ENCODE data around the gene INPPL1. TPM values are rescaled to one million over a fixed set of nuclear protein-coding genes. Genes with fewer than 3 reads are reported as not detected.

Gene INPPL1
- total RNA-seq, 1 experiment from 2014 or later: 30.8 TPM

DNA sequence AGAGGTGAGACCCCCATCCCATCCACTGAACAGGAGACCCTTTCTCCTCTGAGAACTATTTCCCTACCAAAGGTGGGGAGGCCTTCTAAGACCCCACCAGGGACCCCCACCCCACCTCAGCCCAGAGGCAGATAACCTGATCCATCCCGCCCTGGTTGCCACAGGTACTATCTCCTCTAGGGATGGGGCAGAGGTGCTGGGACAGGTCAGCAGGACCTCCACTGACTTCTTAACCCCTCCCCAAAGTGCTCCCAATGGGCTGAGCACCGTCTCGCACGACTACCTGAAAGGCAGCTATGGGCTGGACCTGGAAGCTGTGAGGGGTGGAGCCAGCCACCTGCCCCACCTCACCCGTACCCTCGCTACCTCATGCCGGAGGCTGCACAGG, 4.3 kb downstream of the INPPL1 start:
- in situ Hi-C loops (cut with HindIII; ENCODE audit: low pct_unique_long_range_greater_than_20kb, low sequenced_read_pairs): no loop called here

DNA sequence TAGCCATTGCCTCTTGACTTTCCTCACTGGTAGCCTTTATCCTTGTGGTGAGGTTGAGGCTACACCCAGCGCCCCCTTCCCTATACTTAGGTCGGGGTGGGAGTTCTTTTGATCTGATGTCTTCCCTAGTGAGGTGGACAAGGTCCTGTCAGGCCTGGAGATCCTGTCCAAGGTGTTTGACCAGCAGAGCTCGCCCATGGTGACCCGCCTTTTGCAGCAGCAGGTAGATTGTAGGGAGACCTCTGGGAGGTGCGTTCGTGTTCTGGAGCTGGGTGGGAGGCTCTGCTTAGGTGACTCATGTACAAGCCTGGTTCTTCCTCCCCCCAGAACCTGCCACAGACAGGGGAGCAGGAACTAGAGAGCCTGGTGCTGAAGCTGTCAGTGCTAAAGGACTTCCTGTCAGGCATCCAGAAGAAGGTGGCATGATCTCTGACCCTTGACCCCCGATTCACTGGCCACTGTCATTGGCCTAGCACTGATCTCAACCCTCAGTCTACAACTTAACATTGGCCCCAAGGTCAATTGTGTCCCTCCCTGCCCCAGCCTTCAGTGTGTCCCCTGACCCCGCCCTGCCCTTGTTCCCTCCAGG, 4.9 kb downstream of the INPPL1 start:
- in situ Hi-C loops (cut with HindIII; ENCODE audit: low pct_unique_long_range_greater_than_20kb, low sequenced_read_pairs): no loop called here
- DNase-seq (ENCODE audit: low read depth): no peak

More for the DNA sequence above, 4.3 kb downstream of the INPPL1 start:
- DNase-seq (ENCODE audit: low read depth): no peak

DNA sequence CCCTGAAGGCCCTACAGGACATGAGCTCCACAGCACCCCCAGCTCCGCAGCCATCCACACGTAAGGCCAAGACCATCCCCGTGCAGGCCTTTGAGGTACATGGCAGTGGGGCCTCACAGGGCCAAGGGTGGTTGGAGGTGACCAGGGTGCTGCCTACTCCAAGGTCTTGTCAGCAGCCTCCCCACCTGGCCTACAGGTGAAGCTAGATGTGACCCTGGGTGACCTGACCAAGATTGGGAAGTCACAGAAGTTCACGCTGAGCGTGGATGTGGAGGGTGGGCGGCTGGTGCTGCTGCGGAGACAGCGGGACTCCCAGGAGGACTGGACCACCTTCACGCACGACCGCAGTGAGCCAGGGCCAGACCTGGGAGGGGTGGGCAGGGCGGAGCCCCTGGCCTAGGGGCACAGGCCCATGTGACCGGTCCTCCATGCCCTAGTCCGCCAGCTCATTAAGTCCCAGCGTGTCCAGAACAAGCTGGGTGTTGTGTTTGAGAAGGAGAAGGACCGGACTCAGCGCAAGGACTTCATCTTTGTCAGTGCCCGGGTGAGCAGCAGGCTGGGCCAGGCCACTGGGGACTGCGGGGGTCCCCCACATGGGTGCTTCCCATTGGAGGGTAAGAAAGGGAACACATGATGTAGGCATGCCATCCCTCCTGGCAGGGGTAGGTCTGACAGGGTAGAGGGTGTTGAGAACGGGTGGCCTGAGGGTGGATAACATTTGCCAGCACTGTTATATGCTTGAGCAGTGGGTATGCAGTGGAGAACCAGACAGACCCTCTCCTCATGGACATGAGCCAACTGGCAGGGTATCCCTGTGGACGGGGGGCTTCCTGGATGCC, 5.6 kb downstream of the INPPL1 start:
- no peak for DNase-seq (ENCODE audit: low read depth)
- in situ Hi-C loops (cut with HindIII; ENCODE audit: low pct_unique_long_range_greater_than_20kb, low sequenced_read_pairs): no loop called here

DNA sequence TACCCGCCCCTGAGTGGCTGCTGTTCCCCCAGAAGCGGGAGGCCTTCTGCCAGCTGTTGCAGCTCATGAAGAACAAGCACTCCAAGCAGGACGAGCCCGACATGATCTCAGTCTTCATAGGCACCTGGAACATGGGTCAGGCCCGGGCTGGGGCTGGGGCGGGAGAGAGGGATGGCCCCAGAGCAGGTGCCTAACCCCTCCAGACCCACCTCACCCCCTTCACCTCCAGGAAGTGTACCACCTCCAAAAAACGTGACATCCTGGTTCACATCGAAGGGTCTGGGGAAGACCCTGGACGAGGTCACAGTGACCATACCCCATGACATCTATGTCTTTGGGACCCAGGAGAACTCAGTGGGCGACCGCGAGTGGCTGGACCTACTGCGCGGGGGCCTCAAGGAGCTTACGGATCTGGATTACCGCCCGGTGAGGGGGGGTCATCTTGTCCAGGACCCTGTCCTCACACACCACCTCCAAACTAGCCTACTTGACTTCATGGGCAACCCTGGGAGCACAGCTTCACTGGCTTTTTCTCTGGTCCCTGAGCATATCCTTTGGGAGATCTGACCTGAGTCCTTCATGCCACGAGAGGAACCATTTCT, 6.3 kb downstream of the INPPL1 start:
- DNase-seq (ENCODE audit: low read depth): no peak
- in situ Hi-C loops (cut with HindIII; ENCODE audit: low pct_unique_long_range_greater_than_20kb, low sequenced_read_pairs): no loop called here

DNA sequence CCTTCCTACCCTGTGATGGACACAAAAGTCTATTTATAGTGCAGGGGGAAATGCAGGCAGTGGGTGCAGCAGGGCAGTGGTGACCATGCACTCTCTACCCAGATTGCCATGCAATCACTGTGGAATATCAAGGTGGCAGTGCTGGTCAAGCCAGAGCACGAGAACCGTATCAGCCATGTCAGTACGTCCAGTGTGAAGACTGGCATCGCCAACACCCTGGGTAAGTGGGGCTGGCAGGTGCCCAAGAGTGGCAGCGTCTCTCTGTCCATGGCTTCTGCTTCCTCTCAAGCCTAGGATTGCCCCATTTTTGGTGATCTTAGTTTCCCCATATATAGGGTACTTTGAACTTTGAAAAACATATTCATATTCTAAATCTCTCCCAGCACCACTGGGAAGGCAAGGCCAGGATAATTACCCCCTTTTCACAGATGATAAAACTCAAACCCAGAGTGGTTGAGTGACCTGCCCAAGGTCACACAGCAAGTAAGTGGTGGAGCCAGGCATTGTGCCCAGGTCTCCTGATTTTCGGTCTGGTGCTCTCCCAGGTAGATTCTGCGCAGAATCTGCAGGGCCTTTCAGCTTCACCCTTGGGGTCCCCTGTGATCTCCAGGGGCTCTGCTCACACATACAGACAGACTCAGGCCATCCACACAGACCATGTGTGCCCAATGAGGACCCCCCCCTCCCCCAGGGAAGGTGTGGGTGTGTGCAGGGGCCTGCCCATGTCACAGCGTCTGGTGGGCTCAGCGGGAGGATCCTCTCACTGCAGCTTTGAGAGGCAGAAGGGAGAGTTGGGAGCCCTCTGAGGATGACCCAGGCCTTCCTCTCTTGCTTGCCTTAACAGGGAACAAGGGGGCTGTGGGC, 7.1 kb downstream of the INPPL1 start:
- in situ Hi-C loops (cut with HindIII; ENCODE audit: low pct_unique_long_range_greater_than_20kb, low sequenced_read_pairs): no loop called here
- DNase-seq (ENCODE audit: low read depth): no peak

DNA sequence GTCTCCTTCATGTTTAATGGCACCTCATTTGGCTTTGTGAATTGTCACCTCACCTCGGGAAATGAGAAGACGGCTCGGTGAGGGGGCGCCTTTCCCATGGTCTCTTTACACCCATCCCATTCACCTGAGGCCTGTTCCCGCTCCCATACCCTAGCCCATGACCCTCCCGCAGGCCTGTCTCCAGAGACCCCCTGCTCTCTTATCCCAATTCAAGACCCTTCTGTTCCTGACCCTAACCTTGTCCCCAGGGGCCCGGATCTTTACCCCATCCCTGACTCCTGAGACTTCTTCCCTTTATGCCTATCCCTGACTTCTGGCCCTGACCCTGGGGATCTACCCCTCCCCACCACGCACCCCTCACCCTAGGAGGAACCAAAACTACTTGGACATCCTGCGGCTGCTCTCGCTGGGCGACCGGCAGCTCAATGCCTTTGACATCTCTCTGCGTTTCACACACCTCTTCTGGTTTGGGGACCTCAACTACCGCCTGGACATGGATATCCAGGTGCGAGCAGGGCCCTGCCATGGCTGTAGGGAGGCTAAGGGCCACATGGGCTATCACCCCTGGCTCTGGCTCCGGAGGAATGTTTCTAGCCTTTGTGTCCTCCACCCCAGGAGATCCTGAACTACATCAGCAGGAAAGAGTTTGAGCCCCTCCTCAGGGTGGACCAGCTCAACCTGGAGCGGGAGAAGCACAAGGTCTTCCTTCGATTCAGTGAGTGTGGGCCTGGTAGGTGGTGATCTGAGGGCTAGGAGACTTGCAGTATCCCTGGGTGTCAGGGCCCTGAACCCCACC, 7.9 kb downstream of the INPPL1 start:
- no peak for DNase-seq (ENCODE audit: low read depth)
- in situ Hi-C loops (cut with HindIII; ENCODE audit: low pct_unique_long_range_greater_than_20kb, low sequenced_read_pairs): no loop called here

DNA sequence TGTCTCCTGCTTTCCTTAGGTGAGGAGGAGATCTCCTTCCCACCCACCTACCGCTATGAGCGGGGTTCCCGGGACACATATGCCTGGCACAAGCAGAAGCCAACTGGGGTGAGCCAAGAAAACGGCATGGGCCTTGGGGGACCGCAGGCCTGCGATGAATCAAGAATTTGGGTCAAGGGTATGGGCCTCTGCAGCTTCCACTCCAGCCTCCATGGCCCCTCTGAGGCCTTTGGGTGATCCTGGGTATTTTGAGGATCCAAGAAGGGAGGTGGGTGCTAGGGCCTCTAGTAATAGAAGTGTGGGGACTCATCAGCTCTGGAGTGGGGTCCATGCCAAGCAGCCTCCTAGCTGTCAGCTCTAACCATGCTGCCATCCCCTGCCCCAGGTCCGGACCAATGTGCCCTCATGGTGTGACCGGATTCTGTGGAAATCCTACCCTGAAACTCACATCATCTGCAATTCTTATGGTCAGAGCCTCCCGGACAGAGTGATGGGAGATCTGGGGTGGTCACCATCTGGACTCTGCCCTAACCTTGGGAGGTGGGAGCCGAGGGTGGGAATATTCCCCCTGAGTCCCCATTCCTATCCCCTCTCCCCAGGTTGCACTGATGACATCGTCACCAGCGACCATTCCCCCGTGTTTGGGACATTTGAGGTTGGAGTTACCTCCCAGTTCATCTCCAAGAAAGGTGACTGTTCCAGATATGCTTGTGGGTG, 8.6 kb downstream of the INPPL1 start:
- in situ Hi-C loops (cut with HindIII; ENCODE audit: low pct_unique_long_range_greater_than_20kb, low sequenced_read_pairs): no loop called here
- DNase-seq (ENCODE audit: low read depth): no peak

DNA sequence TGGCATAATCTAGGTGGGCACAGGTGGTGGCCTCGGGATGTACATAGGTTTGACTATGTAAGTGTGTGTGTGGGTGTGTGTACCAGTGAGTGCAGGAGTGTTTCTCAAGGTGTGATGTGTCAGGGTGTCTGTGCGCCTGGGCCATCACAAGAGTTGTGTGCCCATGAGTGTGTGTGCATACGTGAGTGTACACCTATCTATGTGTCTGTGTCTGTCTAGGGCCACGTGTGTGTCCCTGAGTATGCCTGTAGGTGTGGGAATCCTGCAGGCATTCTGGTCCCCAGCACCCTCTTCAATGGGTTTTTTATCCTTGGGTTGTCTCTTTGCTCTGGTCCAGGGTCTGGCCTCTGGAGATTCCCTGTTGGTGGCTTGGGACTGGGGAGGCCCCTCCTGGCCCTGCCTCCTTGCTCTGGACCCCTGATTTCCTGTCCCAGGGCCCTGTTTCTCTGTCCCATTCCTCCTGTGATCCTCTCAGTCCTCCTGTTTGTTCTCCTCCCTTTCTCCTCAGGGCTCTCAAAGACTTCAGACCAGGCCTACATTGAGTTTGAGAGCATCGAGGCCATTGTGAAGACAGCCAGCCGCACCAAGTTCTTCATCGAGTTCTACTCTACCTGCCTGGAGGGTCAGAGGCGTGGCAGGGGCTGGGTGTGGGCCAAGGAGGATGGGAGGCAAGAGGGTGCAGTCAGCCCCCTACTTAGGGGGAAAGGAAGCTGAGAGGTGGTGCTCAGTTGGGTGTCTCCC, 9.4 kb downstream of the INPPL1 start:
- no peak for DNase-seq (ENCODE audit: low read depth)
- in situ Hi-C loops (cut with HindIII; ENCODE audit: low pct_unique_long_range_greater_than_20kb, low sequenced_read_pairs): no loop called here

DNA sequence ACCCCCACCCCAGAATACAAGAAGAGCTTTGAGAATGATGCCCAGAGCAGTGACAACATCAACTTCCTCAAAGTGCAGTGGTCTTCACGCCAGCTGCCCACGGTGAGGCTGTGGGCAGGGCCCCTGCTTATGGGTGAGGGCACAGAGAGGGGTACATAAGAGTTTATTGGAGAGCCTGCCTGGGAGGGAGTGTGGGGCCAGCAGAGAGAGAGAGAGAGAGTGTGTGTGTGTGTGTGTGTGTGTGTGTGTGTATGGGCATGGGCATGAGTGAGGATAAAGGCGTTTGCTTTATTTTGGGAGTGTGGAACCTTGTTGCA, 9.9 kb downstream of the INPPL1 start:
- in situ Hi-C loops (cut with HindIII; ENCODE audit: low pct_unique_long_range_greater_than_20kb, low sequenced_read_pairs): no loop called here
- DNase-seq (ENCODE audit: low read depth): no peak

DNA sequence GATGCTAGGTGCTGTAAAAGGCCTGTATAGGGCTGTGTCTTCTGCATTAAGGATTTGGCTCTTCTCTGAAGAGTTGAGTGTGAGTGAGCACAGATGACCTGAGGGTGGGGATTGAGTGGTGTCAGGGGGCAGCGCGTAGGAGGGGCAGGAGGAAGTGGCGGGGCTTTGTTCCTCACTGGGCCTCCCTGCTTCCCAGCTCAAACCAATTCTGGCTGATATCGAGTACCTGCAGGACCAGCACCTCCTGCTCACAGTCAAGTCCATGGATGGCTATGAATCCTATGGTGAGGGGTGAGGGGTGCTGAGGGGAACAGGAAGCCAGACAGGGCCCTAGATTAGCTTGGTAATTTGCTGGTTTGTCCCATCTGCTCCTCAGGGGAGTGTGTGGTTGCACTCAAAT, 10.4 kb downstream of the INPPL1 start:
- in situ Hi-C loops (cut with HindIII; ENCODE audit: low pct_unique_long_range_greater_than_20kb, low sequenced_read_pairs): no loop called here
- DNase-seq (ENCODE audit: low read depth): no peak

DNA sequence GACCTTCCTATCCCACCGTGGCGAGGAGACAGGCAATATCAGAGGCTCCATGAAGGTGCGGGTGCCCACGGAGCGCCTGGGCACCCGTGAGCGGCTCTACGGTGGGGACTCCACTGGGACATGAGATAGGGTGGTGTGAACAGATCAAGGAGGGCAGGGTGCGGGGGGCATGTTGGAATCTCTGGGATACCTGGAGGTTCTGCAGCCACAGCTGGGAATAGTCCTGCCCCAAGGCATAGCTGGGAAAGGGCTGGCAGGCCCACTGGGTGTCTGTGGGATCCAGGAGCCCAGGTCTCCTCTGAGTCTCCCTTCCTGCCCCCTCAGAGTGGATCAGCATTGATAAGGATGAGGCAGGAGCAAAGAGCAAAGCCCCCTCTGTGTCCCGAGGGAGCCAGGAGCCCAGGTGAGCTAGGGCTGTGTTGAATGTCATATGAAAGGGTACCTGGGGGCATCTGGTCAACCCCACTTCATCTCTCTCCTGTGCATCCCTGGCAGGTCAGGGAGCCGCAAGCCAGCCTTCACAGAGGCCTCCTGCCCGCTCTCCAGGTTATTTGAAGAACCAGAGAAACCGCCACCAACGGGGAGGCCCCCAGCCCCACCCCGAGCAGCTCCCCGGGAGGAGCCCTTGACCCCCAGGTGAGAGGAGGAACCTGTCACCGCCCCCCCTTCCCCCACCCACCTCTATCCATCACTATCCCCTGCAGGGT, 10.9 kb downstream of the INPPL1 start:
- in situ Hi-C loops (cut with HindIII; ENCODE audit: low pct_unique_long_range_greater_than_20kb, low sequenced_read_pairs): no loop called here
- DNase-seq (ENCODE audit: low read depth): no peak

DNA sequence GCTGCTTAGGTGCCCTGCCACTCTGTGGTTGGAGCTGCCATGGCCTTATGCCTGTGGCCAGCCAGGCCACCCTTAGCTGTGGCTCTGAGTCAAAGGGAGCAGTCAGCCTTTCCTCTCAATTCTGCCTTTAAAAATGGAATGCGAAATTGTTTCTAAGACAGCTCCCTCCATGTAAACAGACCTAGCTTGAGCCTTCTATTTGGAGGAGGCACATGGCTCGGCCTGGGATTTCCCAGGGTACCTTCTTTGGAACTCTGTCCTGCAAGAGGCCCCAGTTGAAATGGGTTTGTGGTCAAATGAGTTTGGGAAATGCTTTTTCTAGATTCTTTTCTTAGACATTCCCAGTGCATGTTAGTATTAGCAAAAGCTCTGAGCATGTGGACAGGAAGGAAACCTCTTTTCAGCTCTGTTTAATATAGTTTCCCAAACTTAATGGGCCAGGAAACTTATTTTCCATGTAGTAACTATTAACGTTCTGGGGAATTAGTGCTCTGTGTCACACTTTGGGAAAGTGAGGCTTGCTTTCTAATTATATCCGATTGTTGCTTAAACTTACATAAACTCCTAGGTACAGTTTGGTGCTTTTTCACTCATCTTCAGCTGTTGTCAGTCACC, 11.6 kb downstream of the INPPL1 start:
- DNase-seq (ENCODE audit: low read depth): no peak
- in situ Hi-C loops (cut with HindIII; ENCODE audit: low pct_unique_long_range_greater_than_20kb, low sequenced_read_pairs): no loop called here

DNA sequence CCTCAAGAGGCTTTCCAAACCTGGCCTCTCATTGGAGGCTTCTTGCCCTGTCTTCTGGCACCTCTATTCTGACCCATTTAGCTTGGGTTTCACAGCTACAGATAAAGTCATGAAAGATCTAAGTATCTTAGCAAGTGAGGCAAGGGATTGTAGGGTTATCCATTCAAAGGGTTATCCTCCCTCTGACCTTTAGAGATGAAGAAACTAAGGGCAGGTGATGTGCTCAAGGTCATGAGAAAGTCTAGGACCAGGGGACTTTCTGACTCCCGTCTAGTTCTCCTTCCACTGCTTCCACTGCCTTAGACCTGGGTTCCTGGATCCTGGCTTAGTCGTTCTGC, 12.2 kb downstream of the INPPL1 start:
- DNase-seq (ENCODE audit: low read depth): no peak
- in situ Hi-C loops (cut with HindIII; ENCODE audit: low pct_unique_long_range_greater_than_20kb, low sequenced_read_pairs): no loop called here

DNA sequence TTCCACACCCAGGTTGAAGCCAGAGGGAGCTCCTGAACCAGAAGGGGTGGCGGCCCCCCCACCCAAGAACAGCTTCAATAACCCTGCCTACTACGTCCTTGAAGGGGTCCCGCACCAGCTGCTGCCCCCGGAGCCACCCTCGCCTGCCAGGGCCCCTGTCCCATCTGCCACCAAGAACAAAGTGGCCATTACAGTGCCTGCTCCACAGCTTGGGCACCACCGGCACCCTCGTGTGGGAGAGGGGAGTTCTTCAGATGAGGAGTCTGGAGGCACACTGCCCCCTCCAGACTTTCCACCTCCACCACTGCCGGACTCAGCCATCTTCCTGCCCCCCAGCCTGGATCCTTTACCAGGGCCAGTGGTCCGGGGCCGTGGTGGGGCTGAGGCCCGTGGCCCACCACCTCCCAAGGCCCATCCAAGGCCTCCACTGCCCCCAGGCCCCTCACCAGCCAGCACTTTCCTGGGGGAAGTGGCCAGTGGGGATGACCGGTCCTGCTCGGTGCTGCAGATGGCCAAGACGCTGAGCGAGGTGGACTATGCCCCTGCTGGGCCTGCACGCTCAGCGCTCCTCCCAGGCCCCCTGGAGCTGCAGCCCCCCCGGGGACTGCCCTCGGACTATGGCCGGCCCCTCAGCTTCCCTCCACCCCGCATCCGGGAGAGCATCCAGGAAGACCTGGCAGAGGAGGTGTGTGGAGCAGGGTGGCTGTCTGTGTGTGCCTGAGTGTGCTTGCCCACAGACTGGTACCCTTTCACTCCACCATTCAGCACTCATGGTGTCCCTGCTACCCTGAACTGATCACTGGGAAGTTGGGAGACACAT, 12.8 kb downstream of the INPPL1 start:
- in situ Hi-C loops (cut with HindIII; ENCODE audit: low pct_unique_long_range_greater_than_20kb, low sequenced_read_pairs): no loop called here
- no peak for DNase-seq (ENCODE audit: low read depth)

DNA sequence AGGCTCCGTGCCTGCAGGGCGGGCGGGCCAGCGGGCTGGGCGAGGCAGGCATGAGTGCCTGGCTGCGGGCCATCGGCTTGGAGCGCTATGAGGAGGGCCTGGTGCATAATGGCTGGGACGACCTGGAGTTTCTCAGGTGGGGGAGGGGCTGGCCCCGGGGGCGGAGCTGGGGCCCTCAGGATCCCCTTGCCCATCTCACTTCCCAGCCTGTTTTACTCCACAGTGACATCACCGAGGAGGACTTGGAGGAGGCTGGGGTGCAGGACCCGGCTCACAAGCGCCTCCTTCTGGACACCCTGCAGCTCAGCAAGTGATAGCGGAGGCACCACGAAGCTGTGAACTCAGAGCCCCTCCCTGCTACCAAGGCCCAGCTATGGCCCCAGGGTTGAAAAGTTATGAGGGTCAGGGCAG, 13.5 kb downstream of the INPPL1 start:
- in situ Hi-C loops (cut with HindIII; ENCODE audit: low pct_unique_long_range_greater_than_20kb, low sequenced_read_pairs): no loop called here
- no peak for DNase-seq (ENCODE audit: low read depth)
